RWPE2 (cell line): ENCODE measurements around the gene ALDH3B1.

Experiments used
- ATAC-seq: fragments of 200-7000 bp; cut with Tn5 transposase; 3 replicates; pipeline ENCODE4 v1.9.1; 2021; ENCODE audit warnings: low read depth
- DNase-seq: peaks from one replicate; pipeline ENCODE4 v3.0.0-alpha.2; 2020; ENCODE audit warnings: low spot score
- H3K27ac ChIP-seq: fragments of 450-650 bp; 2 replicates; pipeline ENCODE4 v1.5.1; 2017; ENCODE audit warnings: mild to moderate bottlenecking; ENCODE audit not compliant: poor library complexity, severe bottlenecking
- H3K27me3 ChIP-seq: fragments of 250-450 bp; sonication (Bioruptor Pico); 2 replicates; pipeline ENCODE4 v1.5.1; 2021; ENCODE audit warnings: mild to moderate bottlenecking, moderate library complexity; ENCODE audit not compliant: insufficient read depth, poor library complexity, severe bottlenecking
- H3K36me3 ChIP-seq: fragments of 250-450 bp; sonication (Bioruptor Pico); 2 replicates; pipeline ENCODE4 v1.5.1; 2020; ENCODE audit warnings: low read depth, mild to moderate bottlenecking, moderate library complexity
- H3K4me1 ChIP-seq: fragments of 250-450 bp; sonication (Bioruptor Pico); 2 replicates; pipeline ENCODE4 v1.5.1; 2021; ENCODE audit warnings: mild to moderate bottlenecking, moderate library complexity; ENCODE audit not compliant: insufficient read depth, poor library complexity, severe bottlenecking
- H3K4me3 ChIP-seq: fragments of 250-450 bp; sonication (Bioruptor Pico); 2 replicates; pipeline ENCODE4 v1.5.1; 2021; ENCODE audit warnings: mild to moderate bottlenecking, moderate library complexity; ENCODE audit not compliant: severe bottlenecking
- H3K9me3 ChIP-seq: fragments of 250-450 bp; sonication (Bioruptor Pico); 2 replicates; pipeline ENCODE4 v1.5.1; 2021; ENCODE audit warnings: mild to moderate bottlenecking, moderate library complexity; ENCODE audit not compliant: severe bottlenecking
- CTCF ChIP-seq: fragments of 450-650 bp; IDR thresholded peaks from one replicate; pipeline ENCODE4 v1.5.1; 2017; ENCODE audit warnings: mild to moderate bottlenecking, moderate library complexity; ENCODE audit not compliant: poor library complexity, severe bottlenecking

Gene ALDH3B1

GRCh38 chr11:68037411-68038225 lies 27.5 kb downstream of the ALDH3B1 start:
- H3K4me1 ChIP-seq = peaks cover 4% of the 10 kb centered on the region
- ATAC-seq (no peak), DNase-seq (no peak)
- TF ChIP-seq CTCF = no peak
- no peaks in the 10 kb centered on the region for H3K27me3 ChIP-seq
- no peaks in the 10 kb centered on the region for H3K9me3 ChIP-seq
- peaks cover 19% of the 10 kb centered on the region for H3K36me3 ChIP-seq
- no peak overlapping the region for H3K4me3 ChIP-seq
- H3K27ac ChIP-seq = peak overlapping the region; percentile 67

- no peaks in the 10 kb centered on the region for H3K9me3 ChIP-seq
- ATAC-seq = peak; percentile 3; the same call in 2 of the 3 replicates
- peaks cover 19% of the 10 kb centered on the region for H3K36me3 ChIP-seq
- peak overlapping the region; percentile 67 for H3K27ac ChIP-seq
- H3K4me3 ChIP-seq = peak overlapping the region; percentile 48
- peaks cover 4% of the 10 kb centered on the region for H3K4me1 ChIP-seq
- H3K27me3 ChIP-seq = no peaks in the 10 kb centered on the region
- no peak for TF ChIP-seq CTCF
- DNase-seq = no peak
These were observed 28.1 kb downstream of the ALDH3B1 start for GRCh38 chr11:68038226-68038717.

GRCh38 chr11:68038718-68039525 lies 28.8 kb downstream of the ALDH3B1 start, which contains the start of gene TCIRG1:
TSS of gene TCIRG1 (plus strand) at chr11:68039025. CDS start at chr11:68041272, 2,247 bp downstream.
- peak; percentile 75 for ATAC-seq
- H3K4me1 ChIP-seq = peaks cover 4% of the 10 kb centered on the region
- H3K27me3 ChIP-seq = no peaks in the 10 kb centered on the region
- peaks cover 12% of the 10 kb centered on the region for H3K36me3 ChIP-seq
- DNase-seq = no peak
- peak within 1 kb of the TSS; percentile 48 for H3K4me3 ChIP-seq
- TF ChIP-seq CTCF = no peak
- peak within 1 kb of the TSS; percentile 67 for H3K27ac ChIP-seq
- H3K9me3 ChIP-seq = no peaks in the 10 kb centered on the region

- 0 out of 2 replicates have a peak, but pooled peaks cover 7% of the 10 kb centered on the region for H3K36me3 ChIP-seq
- DNase-seq (no peak), ATAC-seq (peak; percentile 21; the same call in 2 of the 3 replicates)
- peaks cover 4% of the 10 kb centered on the region for H3K4me1 ChIP-seq
- peak overlapping the region; percentile 67 for H3K27ac ChIP-seq
- H3K4me3 ChIP-seq = peak overlapping the region; percentile 48
- TF ChIP-seq CTCF = no peak
- H3K9me3 ChIP-seq = no peaks in the 10 kb centered on the region
- no peaks in the 10 kb centered on the region for H3K27me3 ChIP-seq
These were observed 29.5 kb downstream of the ALDH3B1 start for GRCh38 chr11:68039526-68040086.
